ENCODE results near the gene ITPRIPL1.

The ITPRIPL1 gene

DNA sequence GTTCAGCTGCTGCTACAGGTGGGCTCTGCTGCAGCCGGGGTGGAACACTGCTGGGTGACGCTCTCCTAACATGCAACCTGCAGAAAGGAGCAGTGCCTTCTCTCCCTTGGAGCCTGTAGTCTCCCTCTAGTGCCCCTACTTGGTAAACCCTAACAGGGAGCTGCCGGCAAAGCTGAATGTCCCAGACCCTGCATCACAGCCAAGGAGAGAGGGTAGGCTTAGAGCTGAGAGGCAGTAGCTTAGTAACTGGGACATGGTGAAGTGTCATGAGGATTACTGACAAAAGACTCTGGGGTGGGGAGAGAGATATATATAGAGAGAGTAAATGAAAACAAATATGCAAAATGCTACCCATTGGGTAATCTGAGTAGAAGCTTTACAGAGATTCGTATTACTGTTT is 20.3 kb downstream of the ITPRIPL1 start:
- H3K36me3 ChIP-seq (ENCODE audit: control insufficient read depth, insufficient read depth, low read length): no peaks in the 10 kb centered on the region
- H3K4me3 ChIP-seq (ENCODE audit: low read length): no peak overlapping the region

DNA sequence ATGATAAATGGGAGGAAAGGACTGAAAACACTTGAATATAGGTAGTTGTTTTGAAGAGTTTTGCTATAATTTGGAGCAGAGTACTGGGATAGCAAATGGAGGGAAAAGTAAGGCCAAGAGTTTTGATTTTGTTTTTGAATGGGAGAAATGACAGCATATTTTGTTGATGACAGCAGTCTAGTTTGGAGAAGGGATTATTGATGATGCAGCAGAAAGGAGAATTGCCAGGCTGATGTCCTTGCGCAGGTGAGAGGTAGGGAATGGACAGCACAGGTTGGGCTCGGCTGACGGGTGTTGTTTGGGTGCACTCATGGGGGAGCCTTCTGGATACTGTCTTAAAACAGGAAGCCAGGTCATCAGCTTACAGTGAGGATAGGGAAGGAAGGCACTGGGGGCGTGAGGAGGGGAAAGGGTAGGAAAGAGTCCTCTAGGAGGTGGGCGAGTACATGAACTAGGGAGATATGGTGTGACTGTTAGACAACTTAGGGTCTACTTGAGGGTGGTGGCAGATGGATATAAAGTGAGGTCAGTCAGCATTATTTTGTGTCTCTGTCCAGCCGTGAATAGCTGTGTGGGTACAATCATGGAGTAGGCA is 20.8 kb downstream of the ITPRIPL1 start:
- no peaks in the 10 kb centered on the region for H3K4me1 ChIP-seq (ENCODE audit: control insufficient read depth, insufficient read depth, low read length)
- no peaks in the 10 kb centered on the region for H3K36me3 ChIP-seq (ENCODE audit: control insufficient read depth, insufficient read depth, low read length)
- no peak overlapping the region for H3K4me3 ChIP-seq (ENCODE audit: low read length)
- H3K27ac ChIP-seq (ENCODE audit: low read depth, low read length): no peak overlapping the region
- H3K9ac ChIP-seq (ENCODE audit: low read length): no peak overlapping the region
- no peaks in the 10 kb centered on the region for H3K27me3 ChIP-seq (ENCODE audit: control insufficient read depth, insufficient read depth, low read length)

More for the DNA sequence above, 20.3 kb downstream of the ITPRIPL1 start:
- Histone ChIP-seq H3K27ac (ENCODE audit: low read depth, low read length) (no peak overlapping the region), H3K4me1 (ENCODE audit: control insufficient read depth, insufficient read depth, low read length) (no peaks in the 10 kb centered on the region), H3K27me3 (ENCODE audit: control insufficient read depth, insufficient read depth, low read length) (no peaks in the 10 kb centered on the region), H3K9ac (ENCODE audit: low read length) (no peak overlapping the region)

DNA sequence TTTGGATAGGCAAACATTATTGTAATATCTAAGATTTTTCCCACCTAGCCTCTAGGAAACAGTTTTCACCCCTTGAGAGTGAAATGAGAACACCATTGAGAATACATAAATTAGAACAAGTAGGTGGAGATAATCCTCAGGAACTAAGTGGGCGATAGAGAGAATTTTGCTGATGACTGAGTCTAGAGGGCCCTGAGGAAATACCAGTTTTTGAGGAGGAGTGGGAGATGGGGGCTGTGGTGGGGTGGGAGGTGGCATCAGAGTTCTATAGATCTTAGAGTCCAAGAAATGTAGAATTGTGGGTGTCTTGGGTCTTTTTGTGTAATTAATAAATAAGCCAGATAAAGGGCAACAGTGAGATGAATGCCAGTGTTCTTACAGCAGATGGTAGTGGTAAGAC is 22.3 kb downstream of the ITPRIPL1 start:
- H3K4me1 ChIP-seq (ENCODE audit: control insufficient read depth, insufficient read depth, low read length): no peaks in the 10 kb centered on the region
- H3K9ac ChIP-seq (ENCODE audit: low read length): no peak overlapping the region
- H3K36me3 ChIP-seq (ENCODE audit: control insufficient read depth, insufficient read depth, low read length): no peaks in the 10 kb centered on the region
- H3K27ac ChIP-seq (ENCODE audit: low read depth, low read length): no peak overlapping the region
- H3K4me3 ChIP-seq (ENCODE audit: low read length): no peak overlapping the region
- H3K27me3 ChIP-seq (ENCODE audit: control insufficient read depth, insufficient read depth, low read length): no peaks in the 10 kb centered on the region

DNA sequence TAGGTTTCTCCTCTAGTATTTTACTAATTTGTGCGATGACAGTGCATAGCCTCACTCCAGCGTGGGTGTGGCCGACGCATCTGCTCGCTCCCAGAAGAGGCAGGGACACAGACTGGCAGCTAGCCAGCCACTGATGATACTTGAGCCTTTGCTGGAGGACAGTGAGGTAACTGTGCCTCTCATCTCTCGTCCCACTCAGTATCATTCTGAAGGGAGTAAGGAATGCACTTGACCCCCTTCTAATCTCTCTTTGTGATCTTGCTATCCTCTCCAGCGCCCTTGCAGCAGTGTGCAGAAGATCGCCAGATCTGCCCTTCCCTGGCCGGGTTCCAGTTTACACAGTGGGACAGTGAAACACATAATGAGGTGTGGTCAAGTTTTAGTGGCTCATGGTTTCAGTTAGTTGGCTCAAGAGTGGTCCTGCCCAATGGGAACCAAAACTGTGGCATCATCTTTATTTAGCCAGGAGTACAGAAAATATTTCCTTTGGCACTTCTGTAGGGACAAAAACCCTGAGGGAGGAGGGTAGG is 28.0 kb downstream of the ITPRIPL1 start:
- Histone ChIP-seq H3K4me3 (ENCODE audit: low read length) (no peak overlapping the region), H3K36me3 (ENCODE audit: control insufficient read depth, insufficient read depth, low read length) (no peaks in the 10 kb centered on the region), H3K9ac (ENCODE audit: low read length) (no peak overlapping the region), H3K27ac (ENCODE audit: low read depth, low read length) (no peak overlapping the region), H3K27me3 (ENCODE audit: control insufficient read depth, insufficient read depth, low read length) (no peaks in the 10 kb centered on the region), H3K4me1 (ENCODE audit: control insufficient read depth, insufficient read depth, low read length) (no peaks in the 10 kb centered on the region)

DNA sequence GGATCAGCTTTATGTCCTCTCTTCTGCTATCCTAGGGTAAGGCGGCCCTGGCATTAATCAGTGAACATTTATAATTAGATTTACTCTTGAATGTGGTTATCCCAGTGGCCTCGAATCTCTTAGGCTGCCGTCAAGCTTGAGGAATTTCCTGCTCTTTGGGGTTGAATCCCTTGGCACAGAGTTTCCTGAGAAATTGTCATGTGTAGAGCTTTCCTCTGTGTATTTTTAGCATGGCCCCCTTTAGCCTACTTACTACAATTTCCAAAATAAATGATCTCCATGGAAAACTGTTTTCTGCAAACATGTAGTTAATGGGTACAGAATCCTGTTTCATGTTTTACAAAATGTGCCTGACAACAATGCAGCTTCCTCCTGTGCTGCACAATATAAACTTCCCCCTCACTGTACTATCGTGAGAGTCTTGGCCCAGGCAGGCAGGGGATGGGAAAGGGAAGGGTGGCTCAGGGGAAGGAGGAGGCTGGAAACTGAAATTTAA is 28.5 kb downstream of the ITPRIPL1 start:
- Histone ChIP-seq H3K4me1 (ENCODE audit: control insufficient read depth, insufficient read depth, low read length) (no peaks in the 10 kb centered on the region), H3K4me3 (ENCODE audit: low read length) (no peak overlapping the region), H3K27me3 (ENCODE audit: control insufficient read depth, insufficient read depth, low read length) (no peaks in the 10 kb centered on the region), H3K36me3 (ENCODE audit: control insufficient read depth, insufficient read depth, low read length) (no peaks in the 10 kb centered on the region), H3K9ac (ENCODE audit: low read length) (no peak overlapping the region), H3K27ac (ENCODE audit: low read depth, low read length) (no peak overlapping the region)

DNA sequence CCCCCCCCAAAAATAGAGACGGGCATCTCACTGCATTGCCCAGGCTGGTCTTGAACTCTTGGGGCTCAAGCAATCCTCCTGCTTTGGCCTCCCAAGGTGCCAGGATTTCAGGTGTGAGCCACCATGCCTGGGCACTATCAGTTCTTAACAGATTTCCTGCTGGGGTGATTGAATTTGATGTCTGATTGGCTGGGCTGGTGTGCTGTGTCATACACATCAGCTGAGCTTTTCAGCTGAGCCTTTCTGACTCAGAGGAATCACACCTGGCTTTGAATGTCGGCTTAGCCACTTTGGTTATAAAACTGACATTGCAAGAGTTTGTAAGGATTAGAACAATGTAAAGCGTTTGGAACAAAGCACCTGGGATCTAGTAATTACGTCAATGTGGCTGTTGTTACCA is 29.4 kb downstream of the ITPRIPL1 start:
- no peak overlapping the region for H3K27ac ChIP-seq (ENCODE audit: low read depth, low read length)
- H3K27me3 ChIP-seq (ENCODE audit: control insufficient read depth, insufficient read depth, low read length): no peaks in the 10 kb centered on the region
- H3K36me3 ChIP-seq (ENCODE audit: control insufficient read depth, insufficient read depth, low read length): no peaks in the 10 kb centered on the region
- no peak overlapping the region for H3K4me3 ChIP-seq (ENCODE audit: low read length)
- H3K9ac ChIP-seq (ENCODE audit: low read length): no peak overlapping the region
- no peaks in the 10 kb centered on the region for H3K4me1 ChIP-seq (ENCODE audit: control insufficient read depth, insufficient read depth, low read length)

DNA sequence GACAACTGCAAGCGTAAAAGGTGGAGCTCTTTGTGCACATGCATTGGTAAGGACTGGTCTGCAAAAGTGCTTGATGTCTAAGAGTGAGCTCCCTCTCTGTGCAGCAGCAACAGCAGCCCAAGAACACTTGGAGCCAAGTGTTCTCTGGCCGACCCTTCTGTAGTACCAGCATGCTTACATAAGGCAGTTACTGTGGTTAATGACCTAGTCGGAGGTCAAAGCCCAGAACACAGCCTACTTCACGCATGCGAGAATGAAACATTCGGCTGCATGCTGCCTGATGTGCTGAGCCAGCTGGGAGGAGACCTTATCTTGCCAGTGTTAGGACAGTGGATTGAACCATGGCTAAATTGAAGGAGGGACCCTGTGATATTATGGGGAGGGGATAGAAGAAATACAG is 31.8 kb downstream of the ITPRIPL1 start:
- H3K4me1 ChIP-seq (ENCODE audit: control insufficient read depth, insufficient read depth, low read length): no peaks in the 10 kb centered on the region
- no peak overlapping the region for H3K4me3 ChIP-seq (ENCODE audit: low read length)
- no peaks in the 10 kb centered on the region for H3K36me3 ChIP-seq (ENCODE audit: control insufficient read depth, insufficient read depth, low read length)
- no peak overlapping the region for H3K27ac ChIP-seq (ENCODE audit: low read depth, low read length)
- no peak overlapping the region for H3K9ac ChIP-seq (ENCODE audit: low read length)
- H3K27me3 ChIP-seq (ENCODE audit: control insufficient read depth, insufficient read depth, low read length): no peaks in the 10 kb centered on the region

DNA sequence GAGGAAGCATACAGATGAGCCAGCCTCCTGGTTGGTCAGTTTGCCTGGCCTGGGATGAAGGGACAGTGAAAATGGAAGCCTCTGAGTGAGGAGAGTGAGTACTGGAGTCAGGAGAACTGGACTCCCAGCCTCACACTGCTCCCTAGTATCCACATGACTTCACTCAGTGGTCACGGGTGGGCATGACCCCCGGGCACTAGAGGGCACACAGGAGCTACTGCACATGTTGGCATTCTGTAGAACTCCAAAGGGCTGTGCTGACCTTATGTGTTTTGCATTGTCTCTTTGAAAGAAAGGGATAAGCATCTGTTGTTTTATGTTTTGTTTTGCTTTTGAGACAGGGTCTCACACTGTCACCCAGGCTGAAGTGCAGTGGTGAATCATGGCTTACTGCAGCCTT is 34.2 kb downstream of the ITPRIPL1 start:
- Histone ChIP-seq H3K27ac (ENCODE audit: low read depth, low read length) (no peak overlapping the region), H3K4me1 (ENCODE audit: control insufficient read depth, insufficient read depth, low read length) (no peaks in the 10 kb centered on the region), H3K27me3 (ENCODE audit: control insufficient read depth, insufficient read depth, low read length) (no peaks in the 10 kb centered on the region), H3K4me3 (ENCODE audit: low read length) (no peak overlapping the region), H3K36me3 (ENCODE audit: control insufficient read depth, insufficient read depth, low read length) (no peaks in the 10 kb centered on the region), H3K9ac (ENCODE audit: low read length) (no peak overlapping the region)

DNA sequence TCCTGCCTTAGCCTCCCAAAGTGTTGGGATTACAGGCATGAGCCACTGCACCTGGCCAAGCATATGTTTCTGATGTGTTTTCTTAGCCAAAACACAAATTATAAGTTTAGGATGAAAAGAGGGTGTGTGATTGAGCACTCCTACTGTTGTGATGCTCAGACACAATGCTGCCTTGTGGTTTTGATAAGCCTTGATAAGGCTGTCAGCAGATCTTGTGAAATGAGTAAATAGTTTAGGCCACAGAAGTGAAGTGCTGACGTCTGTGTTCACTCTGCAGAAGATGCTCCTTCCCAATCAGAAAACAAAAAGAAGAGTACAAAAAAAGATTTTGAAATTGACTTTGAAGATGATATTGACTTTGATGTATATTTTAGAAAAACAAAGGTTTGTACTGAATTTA is 34.7 kb downstream of the ITPRIPL1 start:
- no peak overlapping the region for H3K9ac ChIP-seq (ENCODE audit: low read length)
- no peak overlapping the region for H3K27ac ChIP-seq (ENCODE audit: low read depth, low read length)
- H3K4me3 ChIP-seq (ENCODE audit: low read length): no peak overlapping the region
- no peaks in the 10 kb centered on the region for H3K4me1 ChIP-seq (ENCODE audit: control insufficient read depth, insufficient read depth, low read length)
- H3K27me3 ChIP-seq (ENCODE audit: control insufficient read depth, insufficient read depth, low read length): no peaks in the 10 kb centered on the region
- no peaks in the 10 kb centered on the region for H3K36me3 ChIP-seq (ENCODE audit: control insufficient read depth, insufficient read depth, low read length)

DNA sequence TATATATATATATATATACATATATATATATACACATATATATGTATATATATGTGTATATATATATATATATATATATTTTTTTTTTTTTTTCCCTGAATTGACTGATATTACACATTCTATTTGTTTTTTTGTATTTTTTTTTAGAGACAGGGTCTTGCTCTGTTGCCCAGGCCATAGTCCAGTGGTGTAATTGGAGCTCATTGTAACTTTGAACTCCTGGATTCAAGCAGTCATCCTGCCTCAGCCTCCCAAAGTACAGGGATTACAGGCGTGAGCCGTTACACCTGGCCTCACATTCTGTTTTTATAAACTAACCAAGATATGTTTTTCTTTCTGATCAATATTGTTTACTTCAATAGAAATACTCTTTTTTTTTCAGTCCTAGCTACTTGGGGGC is 36.6 kb downstream of the ITPRIPL1 start:
- no peak overlapping the region for H3K9ac ChIP-seq (ENCODE audit: low read length)
- no peak overlapping the region for H3K27ac ChIP-seq (ENCODE audit: low read depth, low read length)
- no peak overlapping the region for H3K4me3 ChIP-seq (ENCODE audit: low read length)
- no peaks in the 10 kb centered on the region for H3K36me3 ChIP-seq (ENCODE audit: control insufficient read depth, insufficient read depth, low read length)
- H3K4me1 ChIP-seq (ENCODE audit: control insufficient read depth, insufficient read depth, low read length): no peaks in the 10 kb centered on the region
- H3K27me3 ChIP-seq (ENCODE audit: control insufficient read depth, insufficient read depth, low read length): no peaks in the 10 kb centered on the region

DNA sequence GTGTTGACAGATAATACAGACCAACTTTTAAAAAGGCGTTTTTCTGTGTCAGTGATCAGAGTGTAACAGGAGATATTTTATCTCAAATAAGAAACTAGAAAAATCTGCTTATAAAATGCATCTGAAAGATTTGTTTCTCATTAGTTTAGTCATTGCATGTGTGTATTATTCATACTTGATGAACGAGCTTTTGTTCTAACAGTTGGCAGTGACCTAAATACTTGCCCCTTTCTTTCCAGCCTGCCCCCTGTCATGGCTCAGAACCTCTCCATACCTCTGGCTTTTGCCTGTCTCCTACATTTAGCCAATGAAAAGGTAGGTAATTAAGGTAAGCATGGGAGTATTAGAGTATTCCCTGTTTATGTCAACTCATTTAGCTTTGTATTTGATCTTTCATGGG is 44.1 kb downstream of the ITPRIPL1 start:
- H3K4me3 ChIP-seq (ENCODE audit: low read length): no peak overlapping the region
- no peaks in the 10 kb centered on the region for H3K36me3 ChIP-seq (ENCODE audit: control insufficient read depth, insufficient read depth, low read length)
- no peaks in the 10 kb centered on the region for H3K27me3 ChIP-seq (ENCODE audit: control insufficient read depth, insufficient read depth, low read length)
- H3K27ac ChIP-seq (ENCODE audit: low read depth, low read length): no peak overlapping the region
- no peaks in the 10 kb centered on the region for H3K4me1 ChIP-seq (ENCODE audit: control insufficient read depth, insufficient read depth, low read length)
- no peak overlapping the region for H3K9ac ChIP-seq (ENCODE audit: low read length)

DNA sequence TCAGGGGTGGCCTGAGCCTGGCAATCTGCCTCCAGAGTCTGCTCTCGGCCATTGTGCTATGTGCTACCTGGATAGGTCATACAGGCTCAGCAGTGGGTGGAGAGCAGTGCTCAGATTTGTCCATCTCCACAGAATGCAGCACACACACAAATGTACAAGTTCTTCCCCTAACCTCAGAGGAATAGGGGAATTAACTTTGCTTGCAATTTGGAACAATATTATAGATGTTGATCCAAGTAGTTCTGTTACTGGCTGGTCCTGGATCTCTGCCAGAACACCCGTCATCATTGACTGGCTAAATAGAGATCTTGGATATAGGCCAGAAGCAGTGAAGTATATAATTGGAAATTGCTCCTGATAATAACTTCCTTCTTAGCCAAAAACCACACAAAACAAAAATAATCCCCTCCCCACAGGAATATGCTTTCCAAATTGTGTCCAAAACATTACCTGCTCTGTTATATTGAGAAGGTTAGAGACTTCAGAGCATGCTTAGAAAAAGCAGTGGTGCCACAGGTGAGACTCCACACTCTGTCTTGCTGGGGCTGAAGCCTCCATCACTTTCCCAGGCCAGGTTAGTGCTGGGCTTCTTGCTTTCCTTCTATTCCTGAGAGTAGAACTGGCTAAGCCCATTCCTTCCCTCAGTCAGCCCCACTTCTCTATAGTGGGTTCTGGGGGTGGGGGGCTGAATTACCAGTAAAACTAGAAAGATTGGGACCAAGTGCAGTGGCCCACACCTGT is 49.3 kb downstream of the ITPRIPL1 start:
- no peak overlapping the region for H3K27ac ChIP-seq (ENCODE audit: low read depth, low read length)
- H3K27me3 ChIP-seq (ENCODE audit: control insufficient read depth, insufficient read depth, low read length): no peaks in the 10 kb centered on the region
- no peak overlapping the region for H3K4me3 ChIP-seq (ENCODE audit: low read length)
- no peak overlapping the region for H3K9ac ChIP-seq (ENCODE audit: low read length)
- H3K4me1 ChIP-seq (ENCODE audit: control insufficient read depth, insufficient read depth, low read length): no peaks in the 10 kb centered on the region
- no peaks in the 10 kb centered on the region for H3K36me3 ChIP-seq (ENCODE audit: control insufficient read depth, insufficient read depth, low read length)

Data from rectal smooth muscle tissue (tissue), 1 donor.